Kidney (tissue), 14 donors: ENCODE measurements around the gene ZFHX2. TPM values are rescaled to one million over a fixed set of nuclear protein-coding genes. Genes with fewer than 3 reads are reported as not detected.

Experiments
- DNase-seq, 5 donors: peaks; one replicate each; pipeline ENCODE4 v3.0.0-alpha.2; 2013 to 2020
- FAIRE-seq: peaks from 2 replicates; lab custom pipeline; 2012; peaks lifted over from hg19 to GRCh38; lab: Jason Lieb, UNC
- H3K27ac ChIP-seq, 2 donors: one replicate each; pipeline ENCODE4 v1.7.0; 2013; ENCODE audit warnings: low read depth in 2 of 2, low read length in 2 of 2, inconsistent platforms in 1 of 2
- H3K27me3 ChIP-seq: one replicate; pipeline ENCODE4 v1.7.1; 2013; ENCODE audit warnings: low read length, inconsistent platforms; ENCODE audit not compliant: control insufficient read depth, insufficient read depth
- H3K36me3 ChIP-seq, 3 donors: one replicate each; pipeline versions ENCODE4 v1.7.0 to v1.7.1; 2013; ENCODE audit warnings: low read length in 3 of 3, control low read depth in 1 of 3, inconsistent platforms in 1 of 3; ENCODE audit not compliant: insufficient read depth in 3 of 3, control insufficient read depth in 2 of 3
- H3K4me1 ChIP-seq, 3 donors: one replicate each; pipeline versions ENCODE4 v1.7.0 to v1.7.1; 2013; ENCODE audit warnings: low read length in 3 of 3, inconsistent platforms in 1 of 3, low read depth in 1 of 3; ENCODE audit not compliant: control insufficient read depth in 2 of 3, insufficient read depth in 2 of 3
- H3K4me3 ChIP-seq, 3 donors: one replicate each; pipeline versions ENCODE4 v1.7.0 to v1.8.1; 2013; ENCODE audit warnings: low read length in 3 of 3, control low read depth in 1 of 3, inconsistent platforms in 1 of 3
- H3K9ac ChIP-seq, 3 donors: one replicate each; pipeline versions ENCODE4 v1.7.0 to v1.7.1; 2013; ENCODE audit warnings: low read length in 3 of 3, control low read depth in 1 of 3, inconsistent platforms in 1 of 3
- H3K9me3 ChIP-seq, 3 donors: one replicate each; pipeline versions ENCODE4 v1.7.0 to v1.7.1; 2013; ENCODE audit warnings: low read length in 3 of 3, control low read depth in 1 of 3, inconsistent platforms in 1 of 3; ENCODE audit not compliant: control insufficient read depth in 2 of 3, insufficient read depth in 1 of 3
- intact Hi-C: fragments of 100-400 bp; cut with DNase I; formaldehyde crosslinking; loops from one replicate; pipeline ENCODE4 v1.11.1; 2022
- polyA plus RNA-seq: library from polyadenylated mRNA; stranded (reverse); fragments of 350-450 nt; fragmentation: Illumina TruSeq; extraction: RNeasy Lipid Tissue Mini Kit (QIAGEN cat#74804); gene quantifications from one replicate; pipeline ENCODE4 v1.2.3, GENCODE V29; 2014; ENCODE audit warnings: low read depth, low replicate concordance; ENCODE audit not compliant: insufficient read depth
- total RNA-seq: library from RNA; stranded (reverse); fragmentation: NEBNext Ultra II Directional; extraction: Animal tissue kit (Norgen Biotek cat#: 25700); gene quantifications from one replicate; pipeline ENCODE4 v1.2.1, GENCODE V29; 2021
- TF ChIP-seq, protein P1 (sequence below): IDR thresholded peaks from 3 replicates; pipeline ENCODE4 v1.5.1; 2012; ENCODE audit warnings: mild to moderate bottlenecking, moderate library complexity, borderline replicate concordance; ENCODE audit not compliant: insufficient read depth; ENCODE audit errors: extremely low read depth
- donor health status: control.
- donor health status: control.
- donor health status: control.
- donor health status: control.
- donor health status: control.
- donor health status: DM: yes; HTN: yes; CAD: no.
- donor health status: Normal renal cell carcinoma (clear cell type).

ZFHX2 gene
- total and polyA plus RNA-seq, 2 donors from 2014 or later = 4.9 to 6.1 TPM

DNA sequence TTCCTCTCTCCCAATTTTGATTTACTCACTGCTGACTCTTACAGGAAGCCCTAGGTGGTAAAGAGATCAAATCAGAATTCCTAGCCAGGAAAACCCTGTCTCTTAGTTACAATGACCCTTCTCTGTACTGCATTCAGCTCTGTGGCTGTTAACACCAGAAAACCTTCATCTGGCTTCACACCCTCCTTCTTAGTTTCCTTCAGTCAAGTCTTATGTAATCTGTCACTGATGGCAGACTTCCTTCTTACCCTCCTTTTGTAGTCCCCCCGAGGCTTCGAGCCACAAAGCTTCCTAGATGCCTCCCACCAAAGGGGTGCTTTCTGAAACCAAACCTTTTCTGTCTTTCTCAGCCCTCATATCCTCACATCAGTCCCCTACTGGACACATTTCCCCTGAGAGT is 65.5 kb downstream of the ZFHX2 start:
- Histone ChIP-seq H3K27me3 (no peaks in the 10 kb centered on the region), H3K4me1 (no peaks in the 10 kb centered on the region), H3K27ac (no peak overlapping the region), H3K9me3 (no peaks in the 10 kb centered on the region), H3K9ac (no peak overlapping the region), H3K4me3 (no peak overlapping the region), H3K36me3 (peaks cover 0 to 6% (median 4%) of the 10 kb centered on the region in 3 donors)
- TF ChIP-seq, protein P1, sequence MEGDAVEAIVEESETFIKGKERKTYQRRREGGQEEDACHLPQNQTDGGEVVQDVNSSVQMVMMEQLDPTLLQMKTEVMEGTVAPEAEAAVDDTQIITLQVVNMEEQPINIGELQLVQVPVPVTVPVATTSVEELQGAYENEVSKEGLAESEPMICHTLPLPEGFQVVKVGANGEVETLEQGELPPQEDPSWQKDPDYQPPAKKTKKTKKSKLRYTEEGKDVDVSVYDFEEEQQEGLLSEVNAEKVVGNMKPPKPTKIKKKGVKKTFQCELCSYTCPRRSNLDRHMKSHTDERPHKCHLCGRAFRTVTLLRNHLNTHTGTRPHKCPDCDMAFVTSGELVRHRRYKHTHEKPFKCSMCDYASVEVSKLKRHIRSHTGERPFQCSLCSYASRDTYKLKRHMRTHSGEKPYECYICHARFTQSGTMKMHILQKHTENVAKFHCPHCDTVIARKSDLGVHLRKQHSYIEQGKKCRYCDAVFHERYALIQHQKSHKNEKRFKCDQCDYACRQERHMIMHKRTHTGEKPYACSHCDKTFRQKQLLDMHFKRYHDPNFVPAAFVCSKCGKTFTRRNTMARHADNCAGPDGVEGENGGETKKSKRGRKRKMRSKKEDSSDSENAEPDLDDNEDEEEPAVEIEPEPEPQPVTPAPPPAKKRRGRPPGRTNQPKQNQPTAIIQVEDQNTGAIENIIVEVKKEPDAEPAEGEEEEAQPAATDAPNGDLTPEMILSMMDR = no peak
- DNase-seq (no peak), FAIRE-seq (no peak)
- intact Hi-C loops = no loop called here

- Histone ChIP-seq H3K9ac (no peak overlapping the region), H3K4me1 (no peaks in the 10 kb centered on the region), H3K27ac (no peak overlapping the region), H3K36me3 (peaks cover 0 to 6% (median 6%) of the 10 kb centered on the region in 3 donors), H3K4me3 (no peak overlapping the region), H3K9me3 (no peaks in the 10 kb centered on the region), H3K27me3 (no peaks in the 10 kb centered on the region)
- DNase-seq (no peak), FAIRE-seq (no peak)
- TF ChIP-seq, protein P1 = no peak
- intact Hi-C loops = no loop called here
Measured at GRCh38 chr14:23485326-23485725, 66.2 kb downstream of the ZFHX2 start.

GRCh38 chr14:23483236-23483854 is 68.2 kb downstream of the ZFHX2 start:
- H3K36me3 ChIP-seq = peaks cover under 1 to 6% (median 6%) of the 10 kb centered on the region in 3 donors
- intact Hi-C loops = no loop called here
- no peak overlapping the region for H3K4me3 ChIP-seq
- H3K27me3 ChIP-seq = no peaks in the 10 kb centered on the region
- FAIRE-seq = no peak
- H3K27ac ChIP-seq = no peak overlapping the region
- TF ChIP-seq, protein P1 = no peak
- no peak overlapping the region for H3K9ac ChIP-seq
- peak in 4 of 5 donors; percentile 24 to 62 (median 32) for DNase-seq
- no peaks in the 10 kb centered on the region for H3K4me1 ChIP-seq
- H3K9me3 ChIP-seq = no peaks in the 10 kb centered on the region

GRCh38 chr14:23482823-23483148 is 68.8 kb downstream of the ZFHX2 start:
- FAIRE-seq = no peak
- no peaks in the 10 kb centered on the region for H3K27me3 ChIP-seq
- TF ChIP-seq, protein P1 = no peak
- intact Hi-C loops = no loop called here
- H3K36me3 ChIP-seq = peaks cover 6 to 7% (median 6%) of the 10 kb centered on the region in 3 donors
- DNase-seq = no peak
- H3K9me3 ChIP-seq = no peaks in the 10 kb centered on the region
- no peak overlapping the region for H3K4me3 ChIP-seq
- no peaks in the 10 kb centered on the region for H3K4me1 ChIP-seq
- no peak overlapping the region for H3K9ac ChIP-seq
- H3K27ac ChIP-seq = no peak overlapping the region
